ENCODE measurements around the gene MLF1.

Gene MLF1

GRCh38 chr3:158617982-158618875 is 47.2 kb downstream of the MLF1 start:
- Mint-ChIP-seq H3K4me3 (no peak overlapping the region), H3K36me3 (ENCODE audit: insufficient read depth) (no peaks in the 10 kb centered on the region), H3K4me1 (no peaks in the 10 kb centered on the region), H3K27ac (ENCODE audit: low read depth) (no peak overlapping the region), H3K9me3 (no peaks in the 10 kb centered on the region), H3K27me3 (peaks cover 30% of the 10 kb centered on the region)
- DNase-seq (ENCODE audit: low spot score in 2 of 2) (no peak), ATAC-seq (replicated peaks; ENCODE audit: extremely low read depth, poor library complexity, severe bottlenecking) (no peak)

- Mint-ChIP-seq H3K4me1 (no peaks in the 10 kb centered on the region), H3K27ac (ENCODE audit: low read depth) (no peak overlapping the region), H3K9me3 (no peaks in the 10 kb centered on the region), H3K27me3 (peaks cover 64% of the 10 kb centered on the region), H3K4me3 (no peak overlapping the region), H3K36me3 (ENCODE audit: insufficient read depth) (no peaks in the 10 kb centered on the region)
- DNase-seq (ENCODE audit: low spot score in 2 of 2) (no peak), ATAC-seq (replicated peaks; ENCODE audit: extremely low read depth, poor library complexity, severe bottlenecking) (no peak)
These were observed 54.9 kb downstream of the MLF1 start for GRCh38 chr3:158625881-158626280.

DNA sequence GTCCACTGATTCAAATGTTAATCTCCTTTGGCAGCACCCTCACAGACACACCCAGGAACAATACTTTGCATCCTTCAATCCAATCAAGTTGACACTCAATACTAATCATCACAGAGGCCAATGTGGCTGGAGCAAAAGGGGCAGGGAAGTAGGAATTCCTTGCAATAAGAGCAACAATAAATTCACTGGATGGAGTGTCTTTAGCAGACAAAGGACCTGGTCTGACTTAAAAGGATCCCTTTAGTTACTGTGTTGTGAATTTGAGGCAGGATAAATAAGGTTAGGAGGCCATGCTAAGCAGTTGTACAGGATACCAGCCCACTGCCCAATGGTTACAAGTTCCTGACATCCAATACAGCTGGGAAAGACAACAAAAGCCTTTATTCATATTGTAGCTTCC is 61.0 kb downstream of the MLF1 start:
- Mint-ChIP-seq H3K9me3 (no peaks in the 10 kb centered on the region), H3K27ac (ENCODE audit: low read depth) (no peak overlapping the region), H3K36me3 (ENCODE audit: insufficient read depth) (peaks cover 2% of the 10 kb centered on the region), H3K27me3 (peaks cover 49% of the 10 kb centered on the region), H3K4me3 (no peak overlapping the region), H3K4me1 (no peaks in the 10 kb centered on the region)
- DNase-seq (ENCODE audit: low spot score in 2 of 2) (no peak), ATAC-seq (replicated peaks; ENCODE audit: extremely low read depth, poor library complexity, severe bottlenecking) (no peak)

DNA sequence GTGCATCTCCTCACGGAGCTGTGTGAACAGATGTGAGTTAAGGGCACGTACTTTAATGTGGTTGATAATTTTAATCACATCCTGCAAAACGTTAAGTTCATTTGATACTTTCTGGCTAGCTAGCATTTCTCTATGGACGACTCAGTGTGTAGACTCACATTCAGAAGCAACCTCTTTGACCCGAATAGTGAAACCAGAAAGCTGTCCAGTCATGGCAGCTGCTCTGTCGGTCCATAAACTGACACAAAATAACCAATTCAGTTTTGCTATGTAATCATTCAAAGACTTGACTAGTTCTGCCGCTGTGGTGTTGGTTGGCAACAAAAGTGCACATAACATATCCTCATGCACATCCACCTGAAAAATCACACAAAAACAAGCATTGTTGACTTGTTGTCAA is 69.7 kb downstream of the MLF1 start:
- peaks cover 32% of the 10 kb centered on the region for H3K4me1 Mint-ChIP-seq
- no peaks in the 10 kb centered on the region for H3K9me3 Mint-ChIP-seq
- peaks cover 9% of the 10 kb centered on the region for H3K36me3 Mint-ChIP-seq (ENCODE audit: insufficient read depth)
- no peaks in the 10 kb centered on the region for H3K27me3 Mint-ChIP-seq
- ATAC-seq (replicated peaks; ENCODE audit: extremely low read depth, poor library complexity, severe bottlenecking) (no peak), DNase-seq (ENCODE audit: low spot score in 2 of 2) (no peak)
- H3K4me3 Mint-ChIP-seq: no peak overlapping the region
- H3K27ac Mint-ChIP-seq (ENCODE audit: low read depth): no peak overlapping the region

DNA sequence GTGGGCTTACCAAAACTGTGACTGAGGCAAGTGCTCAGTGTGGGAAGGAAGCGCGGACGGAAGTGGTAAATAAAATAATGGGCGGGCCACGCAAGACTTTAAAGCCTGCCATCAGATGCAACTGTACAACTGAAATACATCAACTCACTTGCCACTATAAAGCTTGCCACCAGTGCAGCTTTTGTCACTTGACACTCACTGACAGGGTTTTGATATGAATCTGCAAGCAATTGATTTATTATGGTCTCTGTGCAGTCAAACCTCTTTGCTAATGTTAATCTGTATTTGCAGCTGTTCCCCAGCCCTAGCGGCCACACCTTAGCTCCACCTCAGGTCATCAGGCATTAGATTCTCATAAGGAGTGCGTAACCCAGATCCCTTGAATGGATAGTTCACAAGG is 71.0 kb downstream of the MLF1 start:
- peaks cover 12% of the 10 kb centered on the region for H3K36me3 Mint-ChIP-seq (ENCODE audit: insufficient read depth)
- no peaks in the 10 kb centered on the region for H3K9me3 Mint-ChIP-seq
- peak overlapping the region; percentile 13 for H3K4me3 Mint-ChIP-seq
- DNase-seq (ENCODE audit: low spot score in 2 of 2): no peak
- no peak for ATAC-seq (replicated peaks; ENCODE audit: extremely low read depth, poor library complexity, severe bottlenecking)
- H3K4me1 Mint-ChIP-seq: peaks cover 43% of the 10 kb centered on the region
- no peak overlapping the region for H3K27ac Mint-ChIP-seq (ENCODE audit: low read depth)
- H3K27me3 Mint-ChIP-seq: no peaks in the 10 kb centered on the region

DNA sequence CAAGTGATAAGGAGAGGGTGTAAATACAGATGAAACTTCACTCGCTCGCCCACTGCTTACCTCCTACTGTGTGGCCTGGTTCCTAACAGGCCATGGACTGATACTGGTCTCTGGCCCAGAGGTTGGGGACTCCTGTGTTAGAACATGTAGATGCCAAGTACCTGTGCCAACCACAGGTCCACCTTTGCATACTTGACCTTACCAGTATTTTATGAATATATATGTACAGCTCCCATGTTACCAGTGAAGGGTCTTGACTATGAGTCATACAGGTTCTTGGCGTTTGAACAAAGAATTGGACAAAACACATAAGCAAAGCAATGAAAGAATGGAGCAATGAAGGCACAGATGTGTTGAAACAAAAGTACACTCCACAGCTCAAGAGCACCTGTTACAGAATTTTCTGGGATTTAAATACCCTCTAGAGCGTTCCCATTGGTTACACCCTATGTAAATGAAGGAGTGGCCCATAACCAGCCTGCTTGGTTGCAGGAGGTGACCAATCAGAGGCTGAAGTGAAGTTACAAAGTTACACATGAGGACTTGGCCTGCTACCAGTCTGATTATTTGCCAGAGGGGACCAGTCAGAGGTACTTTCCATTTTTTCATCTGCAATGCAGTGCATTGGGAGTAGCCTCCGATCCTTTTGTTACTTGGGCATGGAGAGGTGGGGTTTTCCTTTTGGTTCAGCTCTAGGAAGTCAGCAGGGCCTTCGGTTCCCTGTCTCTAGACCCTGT is 71.6 kb downstream of the MLF1 start:
- Mint-ChIP-seq H3K4me3 (peak overlapping the region; percentile 32), H3K27ac (ENCODE audit: low read depth) (no peak overlapping the region), H3K9me3 (no peaks in the 10 kb centered on the region)

DNA sequence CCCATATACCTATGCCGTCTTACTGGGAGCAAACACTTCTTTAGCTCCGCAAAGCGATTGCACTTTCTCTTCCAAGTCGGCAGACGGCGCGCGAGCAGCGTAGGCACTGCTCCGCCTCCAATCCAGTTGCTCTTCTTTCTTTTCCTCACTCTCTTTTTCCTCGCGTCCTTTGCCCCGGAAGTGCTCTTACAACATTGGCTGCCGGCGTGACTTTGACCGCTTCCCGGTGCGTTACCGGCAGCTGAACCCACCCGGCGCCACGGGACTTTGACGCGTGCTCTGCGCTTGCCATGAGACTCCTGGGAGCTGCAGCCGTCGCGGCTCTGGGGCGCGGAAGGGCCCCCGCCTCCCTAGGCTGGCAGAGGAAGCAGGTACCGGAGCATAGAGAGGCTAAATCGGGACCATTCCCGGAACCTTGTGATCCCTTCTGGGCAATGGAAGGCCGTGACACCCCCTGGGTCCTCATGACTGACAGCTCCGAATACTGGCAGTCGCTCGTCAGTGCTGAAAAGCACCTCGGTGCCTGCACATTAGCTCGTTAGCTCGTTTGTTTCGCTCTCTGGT is 73.4 kb downstream of the MLF1 start, which contains the start of gene GFM1:
Gene GFM1, plus strand, starts transcription at position 183 of the 564 bp plus-strand sequence. Its CDS starts 108 bp downstream, at position 291.
- DNase-seq (ENCODE audit: low spot score in 2 of 2): peak; percentile 75 to 83
- Mint-ChIP-seq H3K27ac (ENCODE audit: low read depth) (peak within 1 kb of the TSS; percentile 50), H3K4me1 (peaks cover 50% of the 10 kb centered on the region), H3K27me3 (no peaks in the 10 kb centered on the region), H3K36me3 (ENCODE audit: insufficient read depth) (peaks cover 29% of the 10 kb centered on the region), H3K9me3 (no peaks in the 10 kb centered on the region), H3K4me3 (peak within 1 kb of the TSS; percentile 88)
- ATAC-seq (replicated peaks; ENCODE audit: extremely low read depth, poor library complexity, severe bottlenecking): peak; percentile 85

More for the DNA sequence above, 71.6 kb downstream of the MLF1 start:
- H3K27me3 Mint-ChIP-seq: no peaks in the 10 kb centered on the region
- peaks cover 45% of the 10 kb centered on the region for H3K4me1 Mint-ChIP-seq
- H3K36me3 Mint-ChIP-seq (ENCODE audit: insufficient read depth): peaks cover 16% of the 10 kb centered on the region
- ATAC-seq (replicated peaks; ENCODE audit: extremely low read depth, poor library complexity, severe bottlenecking) (no peak), DNase-seq (ENCODE audit: low spot score in 2 of 2) (no peak)

GRCh38 chr3:158649791-158650190 is 78.8 kb downstream of the MLF1 start:
- Mint-ChIP-seq H3K4me1 (peaks cover 26% of the 10 kb centered on the region), H3K36me3 (ENCODE audit: insufficient read depth) (peaks cover 56% of the 10 kb centered on the region), H3K27ac (ENCODE audit: low read depth) (no peak overlapping the region), H3K9me3 (no peaks in the 10 kb centered on the region), H3K4me3 (no peak overlapping the region), H3K27me3 (no peaks in the 10 kb centered on the region)
- DNase-seq (ENCODE audit: low spot score in 2 of 2) (no peak), ATAC-seq (replicated peaks; ENCODE audit: extremely low read depth, poor library complexity, severe bottlenecking) (no peak)

DNA sequence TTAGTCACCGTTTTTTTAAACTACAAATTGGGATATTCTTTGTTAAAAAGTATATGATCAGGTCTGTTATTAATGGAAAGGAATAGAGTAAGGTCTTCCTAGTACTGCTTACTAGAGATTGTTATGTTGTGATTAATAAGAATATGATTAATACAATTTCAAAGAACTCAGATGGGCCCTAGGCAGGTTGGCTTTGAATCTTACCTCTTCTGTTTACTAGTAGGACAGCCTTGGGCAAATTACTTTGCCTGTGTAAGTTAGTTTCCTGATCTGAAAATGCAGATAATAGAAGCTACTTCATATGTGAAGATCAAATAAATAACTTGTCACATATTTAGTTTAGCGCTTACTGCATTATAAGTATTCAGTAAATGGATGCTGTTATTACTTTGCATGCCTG is 80.2 kb downstream of the MLF1 start:
- H3K36me3 Mint-ChIP-seq (ENCODE audit: insufficient read depth): peaks cover 63% of the 10 kb centered on the region
- ATAC-seq (replicated peaks; ENCODE audit: extremely low read depth, poor library complexity, severe bottlenecking): no peak
- H3K27ac Mint-ChIP-seq (ENCODE audit: low read depth): no peak overlapping the region
- H3K27me3 Mint-ChIP-seq: no peaks in the 10 kb centered on the region
- H3K4me3 Mint-ChIP-seq: no peak overlapping the region
- no peak for DNase-seq (ENCODE audit: low spot score in 2 of 2)
- no peaks in the 10 kb centered on the region for H3K9me3 Mint-ChIP-seq
- peaks cover 13% of the 10 kb centered on the region for H3K4me1 Mint-ChIP-seq

DNA sequence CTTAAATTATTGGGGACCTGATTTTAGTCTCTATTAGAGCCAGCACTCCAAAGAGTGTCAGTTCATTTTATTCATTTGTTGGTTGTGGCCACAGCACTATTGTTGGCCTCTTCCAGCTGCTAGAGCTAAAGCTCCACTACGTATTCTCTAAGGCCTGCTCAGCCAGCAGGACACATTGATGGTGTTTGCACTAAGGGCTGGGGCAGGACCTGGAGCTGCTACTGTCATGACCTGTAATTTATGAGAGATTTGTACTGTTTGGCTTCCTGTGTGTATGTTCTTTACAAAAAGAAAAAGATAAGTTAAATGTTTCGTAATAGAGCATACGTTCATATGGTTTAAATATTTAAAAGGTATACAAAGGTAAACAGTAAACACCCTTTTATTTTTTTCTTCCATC is 81.5 kb downstream of the MLF1 start:
- Mint-ChIP-seq H3K36me3 (ENCODE audit: insufficient read depth) (peaks cover 62% of the 10 kb centered on the region), H3K4me1 (peaks cover 7% of the 10 kb centered on the region), H3K27ac (ENCODE audit: low read depth) (no peak overlapping the region), H3K4me3 (no peak overlapping the region), H3K9me3 (no peaks in the 10 kb centered on the region), H3K27me3 (no peaks in the 10 kb centered on the region)
- no peak for ATAC-seq (replicated peaks; ENCODE audit: extremely low read depth, poor library complexity, severe bottlenecking)
- DNase-seq (ENCODE audit: low spot score in 2 of 2): no peak

All from central memory CD8-positive, alpha-beta T cell (primary cell).